Astrocyte of the spinal cord (primary cell): ENCODE data around the gene PIAS3.
"Not testable (repeated sequence)": the region's sequence is repeated elsewhere in the genome, so short reads cannot be mapped to it uniquely, and the experiment has no call there.

Source experiments
- DNase-seq: peaks from one replicate; pipeline ENCODE4 v3.0.0; 2011; ENCODE audit warnings: low read depth, low spot score
- H3K4me3 ChIP-seq: 2 replicates; pipeline ENCODE4 v1.5.1; 2011; ENCODE audit warnings: low read depth, mild to moderate bottlenecking, low read length, moderate library complexity
- in situ Hi-C: cut with HindIII; loops from 2 replicates; pipeline ENCODE4 v1.10.0; 2017; ENCODE audit warnings: low sequenced_read_pairs
- TF ChIP-seq, protein P1 (sequence below): IDR thresholded peaks from 2 replicates; pipeline ENCODE4 v1.5.1; 2012; ENCODE audit warnings: low read depth, mild to moderate bottlenecking, low read length, inconsistent platforms

Gene PIAS3

DNA sequence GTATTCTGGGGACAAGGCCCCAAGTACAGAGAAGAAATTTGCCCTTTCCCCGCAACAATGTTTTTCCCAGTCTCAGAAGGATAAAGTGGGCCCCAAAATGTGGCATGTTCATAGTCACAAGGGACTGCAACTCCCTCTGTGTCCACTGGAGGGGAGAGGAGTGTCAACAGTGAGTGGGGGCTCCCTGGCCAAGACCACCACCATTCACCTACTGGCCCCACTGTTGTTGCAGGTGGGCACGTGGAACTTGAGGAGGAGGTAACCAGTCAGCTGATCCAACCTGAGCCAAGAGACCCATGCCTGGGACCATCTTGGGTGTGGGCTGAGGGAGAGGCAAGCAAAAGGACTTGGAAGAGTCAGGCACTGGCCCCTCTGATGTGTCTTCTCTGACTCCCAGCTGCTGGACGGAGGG, 12.7 kb downstream of the PIAS3 start:
- DNase-seq: peak; percentile 32
- TF ChIP-seq, protein P1, sequence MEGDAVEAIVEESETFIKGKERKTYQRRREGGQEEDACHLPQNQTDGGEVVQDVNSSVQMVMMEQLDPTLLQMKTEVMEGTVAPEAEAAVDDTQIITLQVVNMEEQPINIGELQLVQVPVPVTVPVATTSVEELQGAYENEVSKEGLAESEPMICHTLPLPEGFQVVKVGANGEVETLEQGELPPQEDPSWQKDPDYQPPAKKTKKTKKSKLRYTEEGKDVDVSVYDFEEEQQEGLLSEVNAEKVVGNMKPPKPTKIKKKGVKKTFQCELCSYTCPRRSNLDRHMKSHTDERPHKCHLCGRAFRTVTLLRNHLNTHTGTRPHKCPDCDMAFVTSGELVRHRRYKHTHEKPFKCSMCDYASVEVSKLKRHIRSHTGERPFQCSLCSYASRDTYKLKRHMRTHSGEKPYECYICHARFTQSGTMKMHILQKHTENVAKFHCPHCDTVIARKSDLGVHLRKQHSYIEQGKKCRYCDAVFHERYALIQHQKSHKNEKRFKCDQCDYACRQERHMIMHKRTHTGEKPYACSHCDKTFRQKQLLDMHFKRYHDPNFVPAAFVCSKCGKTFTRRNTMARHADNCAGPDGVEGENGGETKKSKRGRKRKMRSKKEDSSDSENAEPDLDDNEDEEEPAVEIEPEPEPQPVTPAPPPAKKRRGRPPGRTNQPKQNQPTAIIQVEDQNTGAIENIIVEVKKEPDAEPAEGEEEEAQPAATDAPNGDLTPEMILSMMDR: peak; percentile 77
- in situ Hi-C loops: no loop called here
- peak overlapping the region; percentile 53 for H3K4me3 ChIP-seq

DNA sequence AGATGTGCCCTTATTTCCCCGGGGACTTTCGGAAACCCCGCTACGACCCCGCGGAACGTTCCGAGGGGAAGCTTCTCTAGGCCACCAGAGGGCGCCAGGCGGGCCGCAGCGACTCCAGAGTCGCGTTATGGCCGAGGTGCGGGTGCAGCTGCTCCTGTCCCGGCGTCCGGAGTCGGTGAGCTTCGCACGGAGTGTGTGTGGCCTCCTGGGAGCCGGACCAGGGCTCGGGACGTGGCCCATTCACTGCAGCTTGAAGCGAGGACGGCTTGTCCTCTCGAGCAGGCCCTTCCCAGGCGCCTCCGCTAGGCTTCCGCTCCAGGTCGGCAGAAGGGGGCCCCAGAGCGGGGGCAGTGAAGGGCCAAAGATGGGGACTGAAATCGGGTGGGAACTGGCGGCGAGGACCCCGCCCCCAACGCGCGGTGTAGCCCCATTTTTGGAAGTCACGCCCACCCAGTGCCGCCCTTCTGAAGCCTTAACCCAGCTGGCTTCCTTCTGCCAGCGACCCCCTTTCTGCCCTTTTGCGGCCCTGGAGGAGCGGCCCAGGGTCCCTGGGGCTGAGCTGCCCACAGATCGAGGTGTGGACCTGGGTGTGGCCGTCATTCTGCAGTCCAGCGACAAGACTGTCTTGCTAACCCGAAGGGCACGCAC, 13.2 kb downstream of the PIAS3 start, which contains the start of gene NUDT17:
Gene NUDT17, plus strand, starts transcription at position 117 of the 648 bp plus-strand sequence. Its CDS starts 11 bp downstream, at position 128.
- in situ Hi-C loops: no loop called here
- TF ChIP-seq, protein P1: peak; percentile 96
- peak within 1 kb of the TSS; percentile 53 for H3K4me3 ChIP-seq
- peak; percentile 74 for DNase-seq

DNA sequence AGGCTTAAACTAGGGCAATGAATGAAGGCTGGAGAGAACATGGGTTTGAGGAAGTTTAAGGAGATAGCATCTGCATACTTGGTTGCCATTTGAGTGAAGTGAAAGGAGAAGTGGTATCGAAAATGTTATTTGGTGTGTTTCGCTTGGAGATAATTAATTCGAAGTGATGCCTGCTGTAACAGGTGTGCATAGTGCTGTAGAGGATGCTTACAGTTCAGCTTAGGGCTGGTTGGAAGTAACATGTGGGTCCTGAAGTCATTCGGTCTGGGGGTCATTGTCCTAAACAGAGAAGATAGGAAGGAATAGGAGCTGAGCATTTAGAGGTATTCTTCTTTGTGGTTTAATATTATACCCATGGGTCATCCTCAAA, 13.8 kb downstream of the PIAS3 start:
- peak overlapping the region; percentile 53 for H3K4me3 ChIP-seq
- no peak for DNase-seq
- TF ChIP-seq, protein P1: no peak
- in situ Hi-C loops: no loop called here

DNA sequence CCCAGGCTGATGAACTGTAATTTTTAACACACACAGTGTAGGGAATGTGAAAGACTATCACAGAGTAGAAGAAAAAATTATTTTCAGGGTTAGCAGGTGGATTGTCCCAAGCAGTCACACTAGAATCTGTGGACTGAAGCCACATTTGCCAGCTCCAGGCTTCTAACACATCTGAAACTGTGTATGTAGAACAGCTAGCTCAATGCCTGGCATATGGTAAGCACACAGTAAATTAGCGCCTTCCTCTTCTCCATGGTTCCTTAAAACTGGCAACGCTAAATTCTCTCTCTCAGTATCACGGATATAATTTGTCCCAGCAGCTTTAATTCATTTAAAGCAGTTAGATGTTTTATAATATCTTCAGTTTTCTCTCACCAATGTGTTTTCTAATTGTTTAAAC, 15.8 kb downstream of the PIAS3 start:
- H3K4me3 ChIP-seq: no peak overlapping the region
- TF ChIP-seq, protein P1: no peak
- in situ Hi-C loops: no loop called here
- DNase-seq: no peak

DNA sequence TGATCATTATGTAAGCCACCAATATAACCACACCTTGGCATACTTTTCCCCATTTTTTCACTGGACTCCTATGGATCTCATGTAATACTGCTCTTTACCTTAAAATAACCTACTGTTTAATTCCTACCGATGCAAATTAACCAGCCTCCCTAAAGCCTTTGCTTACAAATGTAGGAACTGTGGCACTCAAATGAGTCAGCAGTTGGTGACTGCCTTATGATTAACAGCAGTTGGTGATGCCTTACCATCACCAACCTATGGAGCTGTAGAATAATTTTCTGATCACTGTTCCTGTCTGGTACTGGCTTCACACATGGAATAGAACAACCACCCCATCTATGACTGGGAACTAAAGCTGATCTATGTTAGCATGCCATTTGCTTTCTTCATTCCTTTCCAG, 21.2 kb downstream of the PIAS3 start:
- in situ Hi-C loops: no loop called here
- H3K4me3 ChIP-seq: no peak overlapping the region
- DNase-seq: no peak
- TF ChIP-seq, protein P1: no peak

DNA sequence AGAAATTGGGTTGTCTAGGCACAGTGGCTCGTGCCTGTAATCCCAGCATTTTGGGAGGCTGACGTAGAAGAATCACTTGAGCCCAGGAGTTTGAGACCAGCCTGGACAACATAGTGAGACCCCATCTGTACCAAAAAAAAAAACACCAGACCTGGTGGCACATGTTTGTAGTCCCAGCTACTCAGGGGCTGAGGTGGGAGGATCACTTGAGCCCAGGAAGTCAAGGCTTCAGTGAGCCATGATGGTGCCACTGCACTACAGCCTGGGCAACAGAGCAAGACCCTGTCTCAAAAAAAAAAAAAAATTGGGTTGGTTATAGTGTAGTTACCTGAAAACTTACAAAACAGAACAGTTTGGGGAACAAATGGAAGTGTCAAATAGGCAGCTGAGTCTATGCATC, 28.1 kb downstream of the PIAS3 start:
- in situ Hi-C loops, DNase-seq, H3K4me3 ChIP-seq: not testable (repeated sequence)

DNA sequence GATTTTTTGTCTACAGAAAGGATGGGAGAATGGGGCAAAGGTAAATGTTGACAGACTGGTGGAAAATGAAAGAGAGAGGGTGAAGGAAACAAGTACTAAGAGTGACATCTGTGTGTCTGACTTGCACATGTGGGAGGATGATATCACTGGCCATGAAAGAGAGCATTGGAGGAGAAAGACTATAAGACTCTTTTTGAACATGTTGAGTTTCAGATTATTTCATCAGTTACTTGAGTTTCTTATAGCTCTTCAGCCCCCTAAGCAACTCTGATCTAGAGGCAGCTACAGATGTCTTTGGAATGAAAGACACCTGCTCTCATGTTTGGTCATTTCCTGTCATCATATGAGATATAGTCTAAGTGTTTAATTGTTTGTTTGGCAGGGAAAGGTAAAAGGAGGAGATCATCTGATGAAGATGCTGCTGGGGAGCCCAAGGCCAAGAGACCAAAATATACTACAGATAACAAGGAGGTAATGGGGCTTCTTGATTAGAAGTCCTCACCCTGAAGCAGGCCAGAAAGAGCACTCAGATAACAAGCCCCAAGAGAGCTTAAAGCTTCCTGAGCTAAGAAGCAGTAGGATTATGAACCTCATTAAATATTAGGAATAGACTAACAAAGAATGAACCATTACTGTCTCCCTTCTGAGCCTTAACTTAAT, 30.4 kb downstream of the PIAS3 start:
- H3K4me3 ChIP-seq: no peak overlapping the region
- in situ Hi-C loops: no loop called here
- DNase-seq: no peak
- TF ChIP-seq, protein P1: no peak
